ENCODE data around the gene NOM1.

DNA sequence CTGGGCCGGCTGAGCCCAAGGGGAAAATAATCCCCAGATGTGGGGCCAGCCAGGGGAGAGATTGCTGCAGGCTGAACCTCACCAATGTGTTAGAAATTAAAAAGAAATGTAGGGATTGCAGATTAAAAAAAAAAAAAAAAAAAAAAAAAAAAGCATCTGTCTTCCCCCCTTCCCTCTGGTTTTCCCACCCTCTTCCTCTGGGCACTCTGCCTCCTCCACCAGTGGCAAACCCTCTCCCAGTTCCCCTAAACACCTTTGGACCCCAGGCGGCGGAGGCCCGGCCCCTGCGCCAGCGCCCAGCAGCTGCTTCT is 53.9 kb downstream of the NOM1 start:
- TF ChIP-seq EP300 (IDR thresholded peaks at IDR 0.05) (no peak), CTCF (IDR thresholded peaks at IDR 0.05) (no peak)

All from A549 (cell line).